WTC11 (cell line): ENCODE results near the gene PRSS33. TPM values are rescaled to one million over a fixed set of nuclear protein-coding genes. Genes with fewer than 3 reads are reported as not detected.

ENCODE experiments used
- ATAC-seq: fragments of 200-7000 bp; cut with Tn5 transposase; 2 replicates; pipeline ENCODE4 v1.10.0; 2021; ENCODE audit warnings: mild to moderate bottlenecking, moderate library complexity
- CTCF ChIA-PET: fragments of 300-600 bp; sonication (Branson Sonifier 250); formaldehyde crosslinking; loops from one replicate; lab custom pipeline; 2021; ENCODE audit warnings: antibody characterized with exemption; lab: Charles Lee
- POLR2A ChIA-PET: fragments of 350-600 bp; sonication (Branson Sonifier 250); formaldehyde crosslinking; loops from one replicate; lab custom pipeline; 2021; ENCODE audit warnings: antibody characterized with exemption; lab: Charles Lee
- DNase-seq: peaks from one replicate; pipeline ENCODE4 v3.0.0; 2021; ENCODE audit warnings: low spot score
- H3K27ac Mint-ChIP-seq: 2 replicates; pipeline ENCODE4 v1.8.0; 2021; ENCODE audit warnings: mixed read lengths
- H3K27me3 Mint-ChIP-seq: 2 replicates; pipeline ENCODE4 v1.8.0; 2021; ENCODE audit warnings: low read depth, mild to moderate bottlenecking, moderate library complexity, mixed read lengths
- H3K36me3 Mint-ChIP-seq: 2 replicates; pipeline ENCODE4 v1.8.0; 2021; ENCODE audit warnings: mixed read lengths
- H3K4me1 Mint-ChIP-seq: 2 replicates; pipeline ENCODE4 v1.8.0; 2022; ENCODE audit warnings: mixed read lengths
- H3K4me3 Mint-ChIP-seq: 2 replicates; pipeline ENCODE4 v1.8.0; 2021; ENCODE audit warnings: mild to moderate bottlenecking, moderate library complexity, mixed read lengths
- H3K9me3 Mint-ChIP-seq: 2 replicates; pipeline ENCODE4 v1.8.0; 2021; ENCODE audit warnings: mixed read lengths
- ARID4B ChIP-seq: sonication (generic); formaldehyde crosslinking; IDR thresholded peaks from 2 replicates; pipeline ENCODE4 v1.8.0; 2023; ENCODE audit warnings: missing genetic modification reagents, mild to moderate bottlenecking, borderline replicate concordance
- CBFB ChIP-seq: sonication (generic); formaldehyde crosslinking; IDR thresholded peaks from 2 replicates; pipeline ENCODE4 v1.8.1; 2022; ENCODE audit warnings: mild to moderate bottlenecking, low read depth, missing genetic modification reagents
- JUN ChIP-seq: sonication (generic); formaldehyde crosslinking; IDR thresholded peaks from 2 replicates; pipeline ENCODE4 v1.8.0; 2023; ENCODE audit warnings: mild to moderate bottlenecking, missing genetic modification reagents
- MAX ChIP-seq: sonication (generic); formaldehyde crosslinking; IDR thresholded peaks from 2 replicates; pipeline ENCODE4 v1.8.0; 2022; ENCODE audit warnings: mild to moderate bottlenecking, missing genetic modification reagents
- MYBL2 ChIP-seq: sonication (generic); formaldehyde crosslinking; IDR thresholded peaks from 2 replicates; pipeline ENCODE4 v1.8.1; 2023; ENCODE audit warnings: mild to moderate bottlenecking, moderate library complexity, missing genetic modification reagents
- NFATC4 ChIP-seq: fragments of 250-450 bp; sonication (Bioruptor Pico); IDR thresholded peaks from 2 replicates; pipeline ENCODE4 v1.9.0; 2021; ENCODE audit warnings: mild to moderate bottlenecking
- OVOL2 ChIP-seq: fragments of 250-450 bp; sonication (Bioruptor Pico); IDR thresholded peaks from 2 replicates; pipeline ENCODE4 v1.9.0; 2021; ENCODE audit warnings: mild to moderate bottlenecking, borderline replicate concordance
- SOX15 ChIP-seq: fragments of 250-450 bp; sonication (Bioruptor Pico); IDR thresholded peaks from 2 replicates; pipeline ENCODE4 v1.9.0; 2021; ENCODE audit warnings: mild to moderate bottlenecking
- TCF7 ChIP-seq: sonication (generic); formaldehyde crosslinking; IDR thresholded peaks from 2 replicates; pipeline ENCODE4 v1.8.0; 2022; ENCODE audit warnings: mild to moderate bottlenecking, low read depth, missing genetic modification reagents, moderate library complexity
- TEAD1 ChIP-seq: sonication (generic); formaldehyde crosslinking; IDR thresholded peaks from 2 replicates; pipeline ENCODE4 v1.8.0; 2022; ENCODE audit warnings: mild to moderate bottlenecking, missing genetic modification reagents
- USF2 ChIP-seq: sonication (generic); formaldehyde crosslinking; IDR thresholded peaks from 2 replicates; pipeline ENCODE4 v1.8.1; 2023; ENCODE audit warnings: mild to moderate bottlenecking, missing genetic modification reagents, moderate library complexity
- ZNF232 ChIP-seq: sonication (generic); formaldehyde crosslinking; IDR thresholded peaks from 2 replicates; pipeline ENCODE4 v1.8.0; 2022; ENCODE audit warnings: mild to moderate bottlenecking, missing genetic modification reagents
- ZNF416 ChIP-seq: fragments of 250-450 bp; sonication (Bioruptor Pico); IDR thresholded peaks from 2 replicates; pipeline ENCODE4 v1.9.0; 2021; ENCODE audit warnings: mild to moderate bottlenecking, inconsistent platforms
- ZNF423 ChIP-seq: fragments of 250-450 bp; sonication (Bioruptor Pico); IDR thresholded peaks from 2 replicates; pipeline ENCODE4 v2.1.2; 2022; ENCODE audit warnings: mild to moderate bottlenecking, moderate library complexity
- ZNF532 ChIP-seq: fragments of 250-450 bp; sonication (Bioruptor Pico); IDR thresholded peaks from 2 replicates; pipeline ENCODE4 v1.9.0; 2021; ENCODE audit warnings: mild to moderate bottlenecking, borderline replicate concordance
- ZNF671 ChIP-seq: fragments of 250-450 bp; sonication (Bioruptor Pico); IDR thresholded peaks from 2 replicates; pipeline ENCODE4 v1.8.0; 2021; ENCODE audit warnings: mild to moderate bottlenecking
- total RNA-seq: library from RNA; stranded (reverse); gene quantifications from 3 replicates; pipeline ENCODE4 v1.2.3, GENCODE V29; 2021

Gene PRSS33
- total RNA-seq, 1 experiment from 2014 or later = 0.24 TPM

DNA sequence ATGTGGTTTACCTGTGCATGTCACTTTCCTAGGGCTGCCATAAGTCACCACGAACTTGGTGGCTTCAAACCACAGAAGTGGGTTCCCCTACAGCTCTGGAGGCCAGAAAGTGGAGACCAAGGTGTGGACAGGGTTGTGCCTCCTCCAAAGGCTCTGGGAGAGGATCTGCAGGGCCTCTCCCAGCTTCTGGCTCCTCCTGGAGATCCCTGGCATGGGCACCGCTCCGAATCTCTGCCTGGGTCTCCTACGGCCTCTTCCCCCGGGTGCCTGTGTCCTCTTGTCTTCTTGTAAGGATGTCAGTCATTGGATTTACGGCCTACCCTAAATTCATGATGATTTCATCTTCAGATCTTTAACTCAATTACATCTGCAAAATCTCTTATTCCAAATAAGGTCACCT is 37.4 kb downstream of the PRSS33 start:
- H3K27ac Mint-ChIP-seq = peak overlapping the region; percentile 45; the same call in 1 of the 2 replicates
- CTCF ChIA-PET = no interaction called here
- no peaks in the 10 kb centered on the region for H3K9me3 Mint-ChIP-seq
- POLR2A ChIA-PET = no interaction called here
- TF ChIP-seq ARID4B (CRISPR knock-in tag) = no peak
- TF ChIP-seq ZNF423 (CRISPR knock-in tag) = no peak
- TF ChIP-seq NFATC4 (CRISPR knock-in tag) = no peak
- no peak for TF ChIP-seq ZNF532 (CRISPR knock-in tag)
- no peak for TF ChIP-seq OVOL2
- TF ChIP-seq USF2 (CRISPR knock-in tag) = no peak
- peaks cover 27% of the 10 kb centered on the region for H3K4me1 Mint-ChIP-seq
- ATAC-seq (no peak), DNase-seq (no peak)
- no peaks in the 10 kb centered on the region for H3K27me3 Mint-ChIP-seq
- peaks cover 17% of the 10 kb centered on the region for H3K36me3 Mint-ChIP-seq
- H3K4me3 Mint-ChIP-seq = peak overlapping the region; percentile 77

- no peak for ATAC-seq
- Mint-ChIP-seq H3K36me3 (peaks cover 14% of the 10 kb centered on the region), H3K4me1 (peaks cover 22% of the 10 kb centered on the region), H3K9me3 (no peaks in the 10 kb centered on the region)
- ChIA-PET POLR2A (no interaction called here), CTCF (no interaction called here)
- no peak for DNase-seq
- no peak for TF ChIP-seq ZNF416 (CRISPR knock-in tag)
- no peak for TF ChIP-seq TEAD1
- TF ChIP-seq, all 79 proteins: peak for 0
- H3K27ac Mint-ChIP-seq = no peak overlapping the region
- no peak overlapping the region for H3K4me3 Mint-ChIP-seq
- no peaks in the 10 kb centered on the region for H3K27me3 Mint-ChIP-seq
Observed at GRCh38 chr16:2749476-2749875, 37.9 kb downstream of the PRSS33 start.

- Mint-ChIP-seq H3K4me1 (peaks cover 16% of the 10 kb centered on the region), H3K27ac (no peak overlapping the region; the same call in 1 of the 2 replicates), H3K27me3 (no peaks in the 10 kb centered on the region), H3K36me3 (peaks cover 8% of the 10 kb centered on the region), H3K9me3 (no peaks in the 10 kb centered on the region), H3K4me3 (no peak overlapping the region)
- TF ChIP-seq CBFB (CRISPR knock-in tag) (no peak), JUN (no peak), MYBL2 (no peak), MAX (no peak), ZNF671 (CRISPR knock-in tag) (no peak), SOX15 (no peak), TCF7 (CRISPR knock-in tag) (no peak), ZNF232 (CRISPR knock-in tag) (no peak)
- DNase-seq (no peak), ATAC-seq (no peak)
- CTCF ChIA-PET = no interaction called here
- POLR2A ChIA-PET = no interaction called here
Observed at GRCh38 chr16:2748757-2749455, 38.5 kb downstream of the PRSS33 start.
